HEK293 (cell line): ENCODE results near the gene HLA-DQA1.

Experiments
- CTCF ChIA-PET: fragments of 350-600 bp; formaldehyde crosslinking; extraction: SDS; loops from one replicate; lab custom pipeline; 2021; ENCODE audit warnings: antibody characterized with exemption; lab: Yijun Ruan, JAX
- POLR2A ChIA-PET: fragments of 300-600 bp; formaldehyde crosslinking; extraction: SDS; loops from one replicate; lab custom pipeline; 2020; ENCODE audit warnings: antibody characterized with exemption, inconsistent platforms; lab: Yijun Ruan, JAX
- H3K27ac ChIP-seq: fragments of 200-500 bp; sonication (Bioruptor generic); 2 replicates; pipeline ENCODE4 v1.5.1; 2014; ENCODE audit warnings: low read depth, low read length, control low read depth, inconsistent platforms; ENCODE audit errors: extremely low read depth
- H3K36me3 ChIP-seq, 2 experiments: fragments of 200-500 bp in 1 of 2; sonication (Bioruptor generic) in 1 of 2; 1 replicate in 1 of 2; 2 replicates in 1 of 2; pipeline ENCODE4 v1.5.1; 2014 to 2017; ENCODE audit warnings: inconsistent platforms in 2 of 2, low read length in 2 of 2; ENCODE audit not compliant: control insufficient read depth in 2 of 2, insufficient read depth in 1 of 2
- H3K4me1 ChIP-seq: fragments of 200-500 bp; sonication (Bioruptor generic); 2 replicates; pipeline ENCODE4 v1.5.1; 2014; ENCODE audit warnings: mild to moderate bottlenecking, low read length, inconsistent platforms; ENCODE audit not compliant: control insufficient read depth, insufficient read depth
- H3K4me3 ChIP-seq: 2 replicates; pipeline ENCODE4 v1.5.1; 2011; ENCODE audit warnings: low read depth, mild to moderate bottlenecking, control low read depth, low read length, moderate library complexity
- H3K9me3 ChIP-seq: fragments of 200-500 bp; sonication (Bioruptor generic); 2 replicates; pipeline ENCODE4 v1.5.1; 2014; ENCODE audit warnings: low read depth, low read length, inconsistent platforms; ENCODE audit not compliant: control insufficient read depth, insufficient read depth
- FEZF1 ChIP-seq: fragments of 450-650 bp; formaldehyde crosslinking; IDR thresholded peaks from 2 replicates; pipeline ENCODE4 v1.5.1; 2016; ENCODE audit warnings: missing biosample characterization, missing genetic modification characterization
- GLI4 ChIP-seq: fragments of 450-650 bp; formaldehyde crosslinking; IDR thresholded peaks from 2 replicates; pipeline ENCODE4 v1.5.1; 2016; ENCODE audit warnings: missing biosample characterization, missing genetic modification characterization
- MZF1 ChIP-seq: fragments of 450-650 bp; formaldehyde crosslinking; IDR thresholded peaks from 2 replicates; pipeline ENCODE4 v1.5.1; 2017; ENCODE audit warnings: missing biosample characterization, missing genetic modification characterization, borderline replicate concordance
- PRDM1 ChIP-seq: fragments of 450-650 bp; formaldehyde crosslinking; IDR thresholded peaks from 2 replicates; pipeline ENCODE4; 2016; ENCODE audit warnings: missing biosample characterization, missing genetic modification characterization
- REPIN1 ChIP-seq: fragments of 450-650 bp; formaldehyde crosslinking; IDR thresholded peaks from 2 replicates; pipeline ENCODE4 v1.5.1; 2017; ENCODE audit warnings: missing biosample characterization, missing genetic modification characterization, low read depth
- TSHZ1 ChIP-seq: fragments of 450-650 bp; formaldehyde crosslinking; IDR thresholded peaks from 2 replicates; pipeline ENCODE4 v1.5.1; 2016; ENCODE audit warnings: missing biosample characterization, missing genetic modification characterization, borderline replicate concordance
- ZBTB26 ChIP-seq: fragments of 450-650 bp; formaldehyde crosslinking; optimal IDR thresholded peaks from 2 replicates; pipeline ENCODE3; 2016; ENCODE audit warnings: missing biosample characterization, mild to moderate bottlenecking, missing genetic modification characterization
- ZFP41 ChIP-seq: fragments of 450-650 bp; formaldehyde crosslinking; IDR thresholded peaks from 2 replicates; pipeline ENCODE4 v1.5.1; 2016; ENCODE audit warnings: missing biosample characterization, missing genetic modification characterization, borderline replicate concordance
- ZIC2 ChIP-seq: fragments of 450-650 bp; formaldehyde crosslinking; IDR thresholded peaks from 2 replicates; pipeline ENCODE4 v1.5.1; 2016; ENCODE audit warnings: missing biosample characterization, missing genetic modification characterization
- ZNF146 ChIP-seq: fragments of 450-650 bp; formaldehyde crosslinking; IDR thresholded peaks from 2 replicates; pipeline ENCODE4 v1.5.1; 2016; ENCODE audit warnings: missing biosample characterization, missing genetic modification characterization
- ZNF16 ChIP-seq: fragments of 450-650 bp; formaldehyde crosslinking; IDR thresholded peaks from 2 replicates; pipeline ENCODE4 v1.5.1; 2016; ENCODE audit warnings: low read depth, missing biosample characterization, missing genetic modification characterization
- ZNF214 ChIP-seq: fragments of 450-650 bp; formaldehyde crosslinking; IDR thresholded peaks from 2 replicates; pipeline ENCODE4 v1.5.1; 2017; ENCODE audit warnings: missing biosample characterization, mild to moderate bottlenecking, missing genetic modification characterization, borderline replicate concordance
- ZNF248 ChIP-seq: fragments of 450-650 bp; formaldehyde crosslinking; IDR thresholded peaks from 2 replicates; pipeline ENCODE4 v1.5.1; 2017; ENCODE audit warnings: missing biosample characterization, missing genetic modification characterization
- ZNF292 ChIP-seq: fragments of 450-650 bp; formaldehyde crosslinking; IDR thresholded peaks from 2 replicates; pipeline ENCODE4 v1.5.1; 2016; ENCODE audit warnings: low read depth, missing biosample characterization, missing genetic modification characterization, borderline replicate concordance
- ZNF366 ChIP-seq: fragments of 450-650 bp; formaldehyde crosslinking; conservative IDR thresholded peaks from 2 replicates; pipeline ENCODE4 v1.5.1; 2016; ENCODE audit warnings: missing biosample characterization, missing genetic modification characterization
- ZNF433 ChIP-seq: fragments of 450-650 bp; formaldehyde crosslinking; IDR thresholded peaks from 2 replicates; pipeline ENCODE4 v1.5.1; 2016; ENCODE audit warnings: missing biosample characterization, missing genetic modification characterization, low read depth
- ZNF610 ChIP-seq: fragments of 450-650 bp; formaldehyde crosslinking; IDR thresholded peaks from 2 replicates; pipeline ENCODE4 v1.5.1; 2016; ENCODE audit warnings: missing biosample characterization, missing genetic modification characterization, borderline replicate concordance
- ZSCAN30 ChIP-seq: fragments of 450-650 bp; IDR thresholded peaks from 2 replicates; pipeline ENCODE4 v1.5.1; 2018; ENCODE audit warnings: missing biosample characterization, mild to moderate bottlenecking, missing genetic modification characterization, moderate library complexity
- TF ChIP-seq, protein P1 (sequence below): fragments of 450-650 bp; formaldehyde crosslinking; IDR thresholded peaks from 2 replicates; pipeline ENCODE4 v1.5.1; 2016; ENCODE audit warnings: missing biosample characterization, missing genetic modification characterization
- TF ChIP-seq, protein P2 (sequence below): fragments of 450-650 bp; formaldehyde crosslinking; IDR thresholded peaks from 2 replicates; pipeline ENCODE4 v1.5.1; 2016; ENCODE audit warnings: missing biosample characterization, missing genetic modification characterization

Gene HLA-DQA1

GRCh38 chr6:32604434-32604877 lies 32.8 kb upstream of the HLA-DQA1 start:
- Histone ChIP-seq H3K4me3 (no peak overlapping the region), H3K4me1 (0 out of 2 replicates have a peak, but pooled peaks cover 2% of the 10 kb centered on the region), H3K27ac (no peak overlapping the region), H3K36me3 (no peaks in the 10 kb centered on the region), H3K9me3 (no peaks in the 10 kb centered on the region)
- ChIA-PET POLR2A (no interaction called here), CTCF (interaction anchor here (1.1 to 1.6 kb wide), 2 partner anchors 10 to 18 kb away, joined by 4 read pairs; no protein-coding TSS in a partner anchor)
- TF ChIP-seq MZF1 (peak; percentile 55; the same call in 1 of the 2 replicates), ZNF433 (tag by site-specific recombination) (no peak)

DNA sequence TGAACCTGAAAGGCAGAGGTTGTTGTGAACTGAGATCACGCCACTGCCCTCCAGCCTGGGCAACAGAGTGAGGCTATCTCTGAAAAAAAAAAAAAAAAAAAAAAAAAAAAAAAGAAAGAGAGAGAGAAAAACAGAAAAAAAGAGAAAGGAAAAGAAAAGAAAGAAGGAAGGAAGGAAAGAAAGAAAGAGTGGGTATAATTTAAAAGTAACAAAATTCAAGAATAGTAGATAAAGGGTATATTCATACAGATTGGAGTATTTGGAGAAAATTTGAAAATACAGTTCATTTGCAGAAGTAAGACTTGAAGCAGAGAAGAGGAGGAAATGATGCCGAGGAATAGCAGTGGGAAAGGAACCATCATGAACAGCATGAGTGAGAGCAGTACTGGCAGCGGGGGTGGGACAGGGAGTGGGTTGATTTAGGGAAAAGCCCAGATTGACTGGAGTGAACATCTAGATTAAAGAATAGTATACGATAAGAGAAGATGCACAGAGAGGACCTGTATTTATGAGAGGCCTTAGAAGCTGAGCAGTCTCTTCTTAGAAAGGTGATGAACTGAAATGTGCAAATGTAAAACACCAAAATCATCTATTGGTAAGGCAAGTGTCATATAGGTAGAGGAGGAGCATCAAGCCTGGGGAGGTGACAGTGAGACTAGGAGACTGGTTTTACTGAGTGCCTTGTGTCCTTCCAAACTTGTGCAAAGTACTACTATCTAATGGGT lies 29.8 kb upstream of the HLA-DQA1 start:
- H3K4me1 ChIP-seq = 0 out of 2 replicates have a peak, but pooled peaks cover 2% of the 10 kb centered on the region
- H3K27ac ChIP-seq = no peak overlapping the region
- H3K4me3 ChIP-seq = no peak overlapping the region
- no peak for TF ChIP-seq ZBTB26 (tag by site-specific recombination)
- TF ChIP-seq ZNF610 (tag by site-specific recombination) = no peak
- no peak for TF ChIP-seq ZIC2
- no peak for TF ChIP-seq REPIN1
- TF ChIP-seq ZNF146 (tag by site-specific recombination) = no peak
- no peak for TF ChIP-seq TSHZ1
- TF ChIP-seq FEZF1 (tag by site-specific recombination) = no peak
- TF ChIP-seq ZNF248 (tag by site-specific recombination) = no peak
- TF ChIP-seq GLI4 = no peak
- no peak for TF ChIP-seq ZFP41
- TF ChIP-seq ZNF214 = no peak
- TF ChIP-seq ZNF366 = peak; percentile 51; the same call in 1 of the 2 replicates
- TF ChIP-seq PRDM1 (tag by site-specific recombination) = peak; percentile 64
- TF ChIP-seq, protein P1, sequence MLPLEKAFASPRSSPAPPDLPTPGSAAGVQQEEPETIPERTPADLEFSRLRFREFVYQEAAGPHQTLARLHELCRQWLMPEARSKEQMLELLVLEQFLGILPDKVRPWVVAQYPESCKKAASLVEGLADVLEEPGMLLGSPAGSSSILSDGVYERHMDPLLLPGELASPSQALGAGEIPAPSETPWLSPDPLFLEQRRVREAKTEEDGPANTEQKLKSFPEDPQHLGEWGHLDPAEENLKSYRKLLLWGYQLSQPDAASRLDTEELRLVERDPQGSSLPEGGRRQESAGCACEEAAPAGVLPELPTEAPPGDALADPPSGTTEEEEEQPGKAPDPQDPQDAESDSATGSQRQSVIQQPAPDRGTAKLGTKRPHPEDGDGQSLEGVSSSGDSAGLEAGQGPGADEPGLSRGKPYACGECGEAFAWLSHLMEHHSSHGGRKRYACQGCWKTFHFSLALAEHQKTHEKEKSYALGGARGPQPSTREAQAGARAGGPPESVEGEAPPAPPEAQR (tag by site-specific recombination) = no peak
- TF ChIP-seq ZNF292 (tag by site-specific recombination) = no peak
- TF ChIP-seq ZSCAN30 (tag by site-specific recombination) = no peak
- TF ChIP-seq, protein P2, sequence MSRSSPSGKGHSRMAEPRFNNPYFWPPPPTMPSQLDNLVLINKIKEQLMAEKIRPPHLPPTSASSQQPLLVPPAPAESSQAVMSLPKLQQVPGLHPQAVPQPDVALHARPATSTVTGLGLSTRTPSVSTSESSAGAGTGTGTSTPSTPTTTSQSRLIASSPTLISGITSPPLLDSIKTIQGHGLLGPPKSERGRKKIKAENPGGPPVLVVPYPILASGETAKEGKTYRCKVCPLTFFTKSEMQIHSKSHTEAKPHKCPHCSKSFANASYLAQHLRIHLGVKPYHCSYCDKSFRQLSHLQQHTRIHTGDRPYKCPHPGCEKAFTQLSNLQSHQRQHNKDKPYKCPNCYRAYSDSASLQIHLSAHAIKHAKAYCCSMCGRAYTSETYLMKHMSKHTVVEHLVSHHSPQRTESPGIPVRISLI = 0 out of 2 replicates have a peak, but pooled peaks have one; percentile 22
- TF ChIP-seq ZNF16 (tag by site-specific recombination) = no peak
- H3K36me3 ChIP-seq = no peaks in the 10 kb centered on the region
- H3K9me3 ChIP-seq = no peaks in the 10 kb centered on the region
- ChIA-PET POLR2A (no interaction called here), CTCF (interaction anchor here (0.9 to 1.0 kb wide), 2 partner anchors 23 to 27 kb away, joined by 3 read pairs; no protein-coding TSS in a partner anchor)
